Urinary bladder (tissue), 4 donors: Measurements from ENCODE around the gene PRKCG. TPM values are rescaled to one million over a fixed set of nuclear protein-coding genes. Genes with fewer than 3 reads are reported as not detected.

Experiments used
- DNase-seq: peaks from one replicate; pipeline ENCODE4 v3.0.0-alpha.2; 2015; ENCODE audit errors: extremely low spot score
- H3K27ac ChIP-seq: one replicate; pipeline ENCODE4 v1.5.1; 2013; ENCODE audit warnings: low read depth, mild to moderate bottlenecking, moderate library complexity
- H3K36me3 ChIP-seq: one replicate; pipeline ENCODE4 v1.6.1; 2013; ENCODE audit warnings: mild to moderate bottlenecking, moderate library complexity; ENCODE audit not compliant: insufficient read depth
- H3K4me1 ChIP-seq: one replicate; pipeline ENCODE4 v1.6.1; 2013; ENCODE audit warnings: mild to moderate bottlenecking, moderate library complexity; ENCODE audit not compliant: insufficient read depth
- H3K4me3 ChIP-seq: one replicate; pipeline ENCODE4 v1.5.1; 2013; ENCODE audit warnings: low read depth, low read length
- WGBS: extraction: QIAGEN DNeasy Blood & Tissue Kit; methylation state at CpG from one replicate; pipeline ENCODE4 v1.1.7; 2013; 5-methylcytosine and 5-hydroxymethylcytosine counted together
- polyA plus RNA-seq: library from polyadenylated mRNA; stranded (reverse); fragments of 200-250 nt; gene quantifications from one replicate; pipeline ENCODE4 v1.2.3, GENCODE V29; 2013
- total RNA-seq: library from RNA; depleted of rRNA; stranded (reverse); fragments of >200 nt; gene quantifications from one replicate; pipeline ENCODE4 v1.2.3, GENCODE V29; 2014
- donor health status: healthy with polysubstance abuse.
- donor health status: healthy.

The PRKCG gene
- total and polyA plus RNA-seq, 2 donors: 0.03 to 0.32 TPM

DNA sequence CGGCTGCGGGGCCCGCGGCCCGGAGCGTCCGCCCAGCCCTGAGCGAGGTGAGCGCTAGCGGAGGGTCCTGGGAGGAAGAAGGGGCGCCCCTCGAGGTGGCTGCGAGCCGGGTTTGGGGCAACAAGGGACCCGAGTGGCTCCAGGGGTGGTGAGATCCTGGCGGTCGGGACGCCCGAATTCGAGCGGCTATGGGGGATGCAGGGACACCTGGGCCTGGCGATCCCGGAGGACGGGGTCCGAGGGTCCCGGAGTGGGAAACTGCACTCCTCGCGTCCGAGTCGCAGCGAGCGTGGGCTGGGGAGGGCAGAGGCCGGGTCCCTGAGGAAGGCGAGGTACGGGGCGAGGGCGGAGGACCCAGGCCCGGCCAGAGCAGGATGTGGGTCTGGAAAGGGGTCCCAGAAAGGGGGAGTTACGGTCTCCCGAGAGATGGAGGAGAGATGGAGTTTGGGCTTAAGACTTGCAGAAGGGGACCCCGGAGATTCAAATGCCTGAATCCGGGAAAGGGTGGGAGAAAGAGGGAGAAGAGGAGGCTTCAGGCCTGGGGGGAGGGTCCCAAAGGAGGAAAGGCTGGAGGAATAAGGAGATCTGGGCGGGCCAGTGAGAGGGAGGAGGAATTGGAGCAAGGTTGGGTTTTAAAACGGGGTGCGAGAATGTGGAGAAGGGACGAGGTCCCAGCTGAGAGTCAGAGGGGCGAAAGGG is 27.6 kb downstream of the PRKCG start:
- no peak overlapping the region for H3K27ac ChIP-seq
- H3K4me3 ChIP-seq: no peak overlapping the region
- 2% methylated on average over 47 of the region's 47 CpGs for WGBS
- no peaks in the 10 kb centered on the region for H3K36me3 ChIP-seq
- H3K4me1 ChIP-seq: no peaks in the 10 kb centered on the region
- no peak for DNase-seq

DNA sequence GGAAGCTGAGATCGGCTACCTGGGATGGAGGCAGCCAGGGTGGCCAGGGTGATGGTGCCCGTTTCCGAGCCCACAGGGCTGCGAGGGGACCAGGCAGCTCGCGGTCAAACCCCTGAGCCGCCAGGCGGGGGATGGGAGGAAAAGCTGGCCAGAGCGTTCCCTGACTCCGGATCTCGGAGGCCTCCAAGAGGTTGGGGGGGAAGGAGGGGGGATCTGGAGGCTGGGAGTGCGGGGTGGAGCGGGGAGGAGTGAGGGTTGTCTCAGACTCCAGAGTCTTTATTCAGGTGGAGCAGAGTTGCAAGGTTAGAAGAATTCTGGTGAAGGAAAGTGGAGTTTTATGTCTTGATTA is 28.1 kb downstream of the PRKCG start:
- Histone ChIP-seq H3K36me3 (no peaks in the 10 kb centered on the region), H3K4me3 (no peak overlapping the region), H3K4me1 (no peaks in the 10 kb centered on the region), H3K27ac (no peak overlapping the region)
- under 1% methylated on average over 13 of the region's 13 CpGs for WGBS
- DNase-seq: no peak

DNA sequence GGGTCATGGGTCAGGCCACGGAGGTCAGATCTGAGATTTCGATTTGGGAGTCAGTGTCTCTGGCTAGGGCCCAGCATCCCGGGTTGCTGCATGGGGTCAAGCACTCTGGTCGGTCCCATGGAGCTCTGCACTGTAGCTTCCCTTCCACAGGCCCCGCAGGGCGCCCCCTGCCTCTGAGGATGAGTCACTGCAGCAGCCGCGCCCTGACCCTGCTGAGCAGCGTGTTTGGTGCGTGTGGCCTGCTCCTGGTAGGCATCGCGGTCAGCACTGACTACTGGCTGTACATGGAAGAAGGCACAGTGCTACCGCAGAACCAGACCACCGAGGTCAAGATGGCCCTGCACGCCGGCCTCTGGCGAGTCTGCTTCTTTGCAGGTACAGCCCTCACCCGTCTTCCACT is 30.7 kb downstream of the PRKCG start:
- Histone ChIP-seq H3K4me1 (no peaks in the 10 kb centered on the region), H3K4me3 (no peak overlapping the region), H3K36me3 (no peaks in the 10 kb centered on the region), H3K27ac (no peak overlapping the region)
- WGBS: 65% methylated on average over 18 of the region's 18 CpGs
- no peak for DNase-seq

DNA sequence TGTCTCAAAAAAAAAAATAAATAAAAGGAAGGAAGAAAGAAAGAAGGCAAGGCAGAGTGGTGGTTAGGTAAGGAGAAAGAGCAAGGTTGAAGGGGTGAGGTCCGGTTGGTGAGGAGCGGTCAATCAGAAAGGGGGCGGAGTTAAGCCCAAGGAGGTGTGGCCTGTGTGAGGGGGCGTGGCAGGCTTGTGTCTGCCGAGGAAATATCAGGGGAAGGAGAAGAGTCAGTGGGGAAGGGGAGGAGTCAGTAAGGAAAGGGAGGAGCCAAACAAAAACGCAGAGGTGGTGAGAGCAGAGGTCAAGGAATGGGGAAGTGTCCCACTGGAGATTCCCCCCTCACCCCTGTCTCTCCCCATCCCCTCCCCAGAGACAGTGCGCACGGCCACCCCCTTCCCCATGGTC is 33.0 kb downstream of the PRKCG start:
- H3K36me3 ChIP-seq: no peaks in the 10 kb centered on the region
- no peak for DNase-seq
- WGBS: 62% methylated on average over 8 of the region's 8 CpGs

DNA sequence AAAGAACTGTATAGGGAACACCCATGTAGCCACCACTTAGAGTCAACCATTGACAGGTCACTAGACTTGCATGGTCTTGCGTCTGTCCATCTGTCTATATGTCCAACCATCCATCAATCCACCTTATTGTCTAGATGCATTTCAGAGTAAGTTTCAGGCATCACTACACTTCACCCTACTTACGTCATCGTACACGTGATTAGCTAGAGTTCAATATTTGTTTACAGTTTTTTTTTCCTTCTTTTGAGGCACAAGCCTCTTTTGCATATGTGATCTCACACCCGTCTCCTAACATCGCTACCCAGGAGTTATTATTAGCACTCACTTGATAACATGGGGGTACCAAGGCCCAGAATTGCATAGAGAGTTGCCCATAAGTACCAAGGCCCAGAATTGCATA is 34.0 kb downstream of the PRKCG start:
- WGBS: 77% methylated on average over 6 of the region's 6 CpGs
- Histone ChIP-seq H3K4me3 (no peak overlapping the region), H3K36me3 (no peaks in the 10 kb centered on the region), H3K27ac (no peak overlapping the region), H3K4me1 (no peaks in the 10 kb centered on the region)
- no peak for DNase-seq

More for the DNA sequence above, 33.0 kb downstream of the PRKCG start:
- Histone ChIP-seq H3K4me3 (no peak overlapping the region), H3K4me1 (no peaks in the 10 kb centered on the region), H3K27ac (no peak overlapping the region)

DNA sequence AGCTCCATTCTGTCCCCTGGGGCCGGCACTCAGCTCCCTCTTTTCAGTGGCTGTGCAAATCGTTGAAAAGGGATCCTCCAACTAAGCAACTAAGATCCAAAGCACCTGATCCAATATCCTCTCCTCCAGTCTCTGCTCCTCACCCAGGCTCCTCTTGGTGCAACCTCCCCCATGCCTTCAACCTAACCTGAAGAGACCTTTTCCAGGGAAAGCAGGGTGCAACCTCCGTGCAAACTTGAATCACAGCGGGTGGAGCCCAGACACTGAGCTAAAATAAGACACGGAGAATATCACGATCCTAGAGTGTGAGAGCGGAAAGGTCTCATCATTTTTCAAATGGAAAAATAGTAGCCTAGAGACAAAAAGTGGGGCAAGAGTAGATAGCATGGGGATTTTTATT is 35.4 kb downstream of the PRKCG start:
- Histone ChIP-seq H3K4me1 (no peaks in the 10 kb centered on the region), H3K36me3 (no peaks in the 10 kb centered on the region), H3K27ac (no peak overlapping the region), H3K4me3 (no peak overlapping the region)
- DNase-seq: no peak
- 85% methylated on average over 7 of the region's 7 CpGs for WGBS

DNA sequence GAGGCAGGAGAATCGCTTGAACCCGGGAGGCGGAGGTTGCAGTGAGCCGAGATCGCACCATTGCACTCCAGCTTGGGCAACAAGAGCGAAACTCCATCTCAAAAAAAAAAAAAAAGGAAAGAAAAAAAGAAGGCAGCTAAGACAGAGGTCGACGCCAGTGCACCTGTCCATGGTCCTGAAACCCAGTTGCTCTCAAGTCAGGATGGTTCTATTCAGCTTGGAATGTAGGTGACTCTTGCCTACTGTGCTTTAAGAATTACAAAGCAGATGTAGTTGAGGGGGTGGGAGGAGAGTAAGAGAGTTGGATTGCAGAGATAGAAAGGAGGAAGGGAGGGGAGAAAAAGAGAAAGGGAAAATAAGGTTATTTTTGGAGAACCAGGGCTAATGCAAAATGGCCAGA is 45.7 kb downstream of the PRKCG start:
- Histone ChIP-seq H3K36me3 (no peaks in the 10 kb centered on the region), H3K4me1 (no peaks in the 10 kb centered on the region), H3K27ac (no peak overlapping the region), H3K4me3 (no peak overlapping the region)
- WGBS: 25% methylated on average over 7 of the region's 8 CpGs
- no peak for DNase-seq

DNA sequence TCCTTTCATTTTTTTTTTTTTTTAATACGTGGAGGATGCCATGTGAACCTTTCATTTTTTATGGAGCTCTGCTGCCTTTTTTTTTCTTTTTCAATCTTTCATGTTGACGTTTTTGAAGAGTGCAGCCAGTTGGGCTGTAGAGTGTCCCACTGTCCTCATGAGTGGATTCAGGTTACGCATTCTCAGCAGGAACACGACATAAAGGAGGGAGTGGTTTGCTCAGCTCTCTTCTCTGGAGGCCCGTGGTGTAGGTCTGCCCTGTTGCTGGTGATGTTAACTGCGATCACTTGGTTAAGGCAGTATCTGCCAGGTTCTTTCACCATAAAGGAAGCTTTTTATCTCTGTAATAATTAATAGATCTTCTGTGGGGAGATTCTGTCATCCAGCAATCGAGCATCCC is 54.0 kb downstream of the PRKCG start:
- H3K4me3 ChIP-seq: no peak overlapping the region
- no peak overlapping the region for H3K27ac ChIP-seq
- H3K4me1 ChIP-seq: no peaks in the 10 kb centered on the region
- no peaks in the 10 kb centered on the region for H3K36me3 ChIP-seq
- no peak for DNase-seq
- 49% methylated on average over 7 of the region's 7 CpGs for WGBS

DNA sequence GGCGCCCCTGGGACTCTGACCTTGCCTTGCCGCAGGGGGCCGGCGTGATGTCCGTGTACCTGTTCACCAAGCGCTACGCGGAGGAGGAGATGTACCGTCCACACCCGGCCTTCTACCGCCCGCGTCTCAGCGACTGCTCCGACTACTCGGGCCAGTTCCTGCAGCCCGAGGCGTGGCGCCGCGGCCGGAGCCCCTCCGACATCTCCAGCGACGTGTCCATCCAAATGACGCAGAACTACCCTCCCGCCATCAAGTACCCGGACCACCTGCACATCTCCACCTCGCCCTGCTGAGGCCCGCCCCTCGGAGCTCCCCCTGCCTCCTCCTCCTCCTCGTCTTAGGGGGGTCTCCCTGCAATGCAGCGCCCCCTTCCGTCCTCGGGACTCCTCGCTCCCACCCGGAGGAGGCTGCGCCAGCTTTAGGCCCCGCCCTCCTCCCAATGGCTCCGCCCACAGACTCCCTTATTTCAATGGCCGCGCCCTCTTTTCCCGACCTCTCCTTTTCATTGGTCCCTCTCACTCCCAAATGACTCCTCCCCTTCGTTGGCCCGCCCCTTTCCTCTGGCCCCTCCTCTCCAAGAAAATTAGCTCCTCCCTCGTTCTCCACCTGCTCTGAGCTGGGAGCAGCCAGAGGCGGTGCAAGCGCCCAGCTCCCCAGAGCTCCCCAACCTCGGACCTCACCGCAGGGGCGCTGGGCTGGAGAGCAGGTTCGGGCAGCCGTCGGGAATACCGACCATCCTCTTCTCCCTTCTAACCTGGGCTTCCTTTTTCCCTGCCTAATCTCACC is 60.2 kb downstream of the PRKCG start:
- Histone ChIP-seq H3K36me3 (no peaks in the 10 kb centered on the region), H3K27ac (no peak overlapping the region), H3K4me1 (no peaks in the 10 kb centered on the region), H3K4me3 (no peak overlapping the region)
- WGBS: 5% methylated on average over 55 of the region's 55 CpGs
- DNase-seq: no peak

DNA sequence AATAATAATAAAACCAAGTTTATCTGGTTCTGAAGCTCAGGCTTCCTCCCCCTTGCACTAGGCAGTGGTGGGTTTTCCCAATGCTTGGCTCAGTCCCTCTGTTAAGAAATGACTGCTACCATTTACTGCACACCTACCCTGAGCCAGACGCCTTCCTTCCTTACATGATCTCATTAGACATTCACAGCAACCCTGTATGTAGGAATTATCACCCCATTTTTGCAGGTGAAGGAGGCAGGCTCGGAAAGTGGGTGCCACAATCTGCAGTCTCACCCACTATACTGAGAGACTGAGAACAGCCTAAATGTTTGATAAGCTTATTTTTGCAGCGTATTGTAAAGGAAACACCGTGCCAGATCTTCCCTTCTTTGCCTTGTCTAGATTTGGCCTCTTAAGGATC is 62.4 kb downstream of the PRKCG start:
- Histone ChIP-seq H3K4me3 (no peak overlapping the region), H3K27ac (no peak overlapping the region), H3K4me1 (no peaks in the 10 kb centered on the region), H3K36me3 (no peaks in the 10 kb centered on the region)
- DNase-seq: no peak
- 80% methylated on average over 4 of the region's 4 CpGs for WGBS

DNA sequence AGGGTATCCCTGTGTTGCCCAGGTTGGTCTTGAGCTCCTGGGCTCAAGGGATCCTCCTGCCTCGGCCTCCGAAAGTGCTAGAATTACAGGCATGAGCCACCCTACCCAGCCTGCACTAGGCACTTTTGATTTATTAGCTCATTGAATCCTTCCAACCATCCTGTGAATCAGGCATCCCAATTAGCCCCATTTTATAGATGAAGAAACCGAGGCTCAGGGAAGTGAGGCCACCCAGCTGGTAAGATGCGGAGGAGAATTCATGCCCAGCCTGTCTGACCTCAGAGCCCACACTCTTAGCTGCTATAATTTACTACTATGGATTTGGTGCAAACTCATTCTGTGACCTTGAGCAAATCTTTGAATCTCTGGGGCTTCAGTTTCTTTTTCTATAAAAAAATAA is 62.9 kb downstream of the PRKCG start:
- no peaks in the 10 kb centered on the region for H3K4me1 ChIP-seq
- H3K4me3 ChIP-seq: no peak overlapping the region
- 88% methylated on average over 4 of the region's 4 CpGs for WGBS
- no peak for DNase-seq
- H3K27ac ChIP-seq: no peak overlapping the region
- H3K36me3 ChIP-seq: no peaks in the 10 kb centered on the region

DNA sequence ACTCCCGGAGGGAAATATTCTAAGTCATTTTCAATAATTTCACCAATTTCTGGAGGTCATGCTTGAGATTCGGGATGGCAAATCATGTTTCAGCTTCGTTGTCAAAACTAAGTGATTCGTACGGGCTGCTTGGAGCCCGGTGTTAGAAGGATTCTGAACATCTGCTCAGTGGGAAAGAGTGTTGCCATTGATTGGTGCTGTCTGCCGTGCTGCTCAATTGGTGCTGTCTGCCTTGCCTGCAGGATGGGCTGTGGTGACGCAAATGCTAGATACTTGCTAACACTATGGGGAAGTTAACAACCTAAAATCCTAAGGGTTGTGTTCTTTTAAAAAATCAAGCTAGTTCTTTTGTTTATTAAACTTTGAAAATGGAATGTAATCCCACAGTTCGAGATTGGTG is 63.4 kb downstream of the PRKCG start:
- no peaks in the 10 kb centered on the region for H3K36me3 ChIP-seq
- no peaks in the 10 kb centered on the region for H3K4me1 ChIP-seq
- WGBS: 41% methylated on average over 9 of the region's 9 CpGs
- DNase-seq: no peak
- H3K4me3 ChIP-seq: no peak overlapping the region
- H3K27ac ChIP-seq: no peak overlapping the region

DNA sequence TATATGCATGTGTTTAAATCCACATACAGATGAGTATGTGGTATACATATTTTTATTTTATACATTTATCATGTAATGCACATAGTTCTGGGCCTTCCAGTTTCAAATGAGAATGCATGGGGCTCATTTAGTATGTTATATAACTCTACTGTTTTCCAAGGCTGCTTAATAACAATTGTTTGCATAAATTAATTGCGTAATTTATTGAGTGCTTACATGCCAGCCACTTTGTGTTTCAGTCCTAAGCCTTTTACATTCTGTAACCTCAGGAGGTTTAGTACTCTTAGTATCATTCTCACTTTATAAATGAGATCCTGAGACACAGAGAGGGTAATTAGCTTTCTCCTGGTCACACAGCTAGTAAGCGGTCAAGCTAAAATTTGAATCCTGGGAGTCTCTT is 64.0 kb downstream of the PRKCG start:
- H3K4me3 ChIP-seq: no peak overlapping the region
- no peaks in the 10 kb centered on the region for H3K4me1 ChIP-seq
- 96% methylated on average over 2 of the region's 2 CpGs for WGBS
- DNase-seq: no peak
- no peak overlapping the region for H3K27ac ChIP-seq
- no peaks in the 10 kb centered on the region for H3K36me3 ChIP-seq

DNA sequence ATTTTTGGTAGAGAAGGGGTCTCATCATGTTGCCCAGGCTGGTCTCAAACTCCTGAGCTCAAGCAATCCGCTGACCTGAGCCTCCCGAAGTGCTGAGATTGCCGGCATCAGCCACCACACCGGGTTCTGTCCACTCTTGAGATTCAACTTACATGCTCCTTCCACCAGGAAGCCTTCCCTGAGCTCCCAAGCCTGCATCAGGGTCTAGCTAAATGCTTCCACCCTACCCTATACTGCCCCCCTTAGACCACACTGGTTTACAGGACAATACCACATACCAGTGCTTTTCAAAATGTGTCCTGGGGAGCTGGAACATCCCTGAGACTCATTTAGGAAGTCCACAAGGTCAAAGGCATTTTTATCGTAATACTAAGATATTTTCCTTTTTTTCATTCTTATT is 65.6 kb downstream of the PRKCG start:
- WGBS: 67% methylated on average over 5 of the region's 5 CpGs
- H3K27ac ChIP-seq: no peak overlapping the region

More for the DNA sequence above, 65.6 kb downstream of the PRKCG start:
- DNase-seq: no peak
- no peak overlapping the region for H3K4me3 ChIP-seq
- no peaks in the 10 kb centered on the region for H3K36me3 ChIP-seq
- H3K4me1 ChIP-seq: no peaks in the 10 kb centered on the region
